HepG2 (cell line): ENCODE measurements around the gene INTS7. TPM values are rescaled to one million over a fixed set of nuclear protein-coding genes. Genes with fewer than 3 reads are reported as not detected.
A peak's percentile ranks its signal among the peaks of the same experiment; 100 is the strongest.

ENCODE experiments used
- ATAC-seq: fragments of 200-7000 bp; cut with Tn5 transposase; 3 replicates; pipeline ENCODE4 v1.9.1; 2020; ENCODE audit warnings: mild to moderate bottlenecking, moderate library complexity
- BruUV-seq: library from RNA; stranded (reverse); fragments of 400-500 nt; replicated peaks from 2 replicates; lab custom pipeline; 2021; lab: Mats Ljungman, UMichigan
- CTCF ChIA-PET: fragments of 300-600 bp; formaldehyde crosslinking; extraction: SDS; loops from one replicate; lab custom pipeline; 2021; ENCODE audit warnings: low total read pairs, inconsistent platforms, low intra/inter-chr PET ratio; lab: Yijun Ruan, JAX
- POLR2A ChIA-PET: fragments of 350-600 bp; sonication (Branson Sonifier 250); formaldehyde crosslinking; loops from one replicate; lab custom pipeline; 2020; ENCODE audit warnings: antibody characterized with exemption, inconsistent platforms; lab: Yijun Ruan, JAX
- DNase-seq: peaks from one replicate; pipeline ENCODE4 v3.0.0-alpha.2; 2015; ENCODE audit warnings: low spot score
- FAIRE-seq: peaks from 3 replicates; lab custom pipeline; 2011; peaks lifted over from hg19 to GRCh38; lab: Jason Lieb, UNC
- H2AFZ ChIP-seq: one replicate; pipeline ENCODE4 v1.6.1; 2011; ENCODE audit warnings: low read length, inconsistent platforms
- H3K27ac ChIP-seq: fragments of 300-600 bp; 3 replicates; pipeline ENCODE4 v1.8.0; 2011; ENCODE audit warnings: mixed run types, mild to moderate bottlenecking, mixed read lengths, low read length, inconsistent platforms; ENCODE audit not compliant: insufficient read depth; ENCODE audit errors: extremely low read length
- H3K27me3 ChIP-seq, 2 experiments: fragments of 200-600 bp in 1 of 2; 2 replicates in 1 of 2; 3 replicates in 1 of 2; pipeline versions ENCODE4 v1.6.0 to v1.8.0; 2011; ENCODE audit warnings: low read length in 2 of 2, mild to moderate bottlenecking in 2 of 2, moderate library complexity in 2 of 2, inconsistent platforms in 1 of 2; ENCODE audit not compliant: insufficient read depth in 2 of 2, control insufficient read depth in 1 of 2
- H3K36me3 ChIP-seq, 2 experiments: fragments of 200-600 bp in 1 of 2; replicated peaks in 1 of 2; 2 replicates in 1 of 2; 3 replicates in 1 of 2; pipeline versions ENCODE4 v1.5.1 to v1.8.0; 2011; ENCODE audit warnings: low read length in 2 of 2, inconsistent platforms in 1 of 2; ENCODE audit not compliant: insufficient read depth in 2 of 2, control insufficient read depth in 1 of 2
- H3K4me1 ChIP-seq: 2 replicates; pipeline ENCODE4 v1.5.1; 2012; ENCODE audit warnings: low read length, inconsistent platforms; ENCODE audit not compliant: insufficient read depth
- H3K4me2 ChIP-seq: 2 replicates; pipeline ENCODE4 v1.6.0; 2011; ENCODE audit warnings: low read depth, low read length, inconsistent platforms
- H3K4me3 ChIP-seq, 3 experiments: fragments of 200-600 bp in 1 of 3; sonication (generic), shearing (Covaris generic) in 1 of 3; replicated peaks in 1 of 3; 2 replicates each; pipeline ENCODE4 v1.5.1; 2011 to 2016; ENCODE audit warnings: low read length in 3 of 3, inconsistent platforms in 2 of 3, low read depth in 2 of 3, mild to moderate bottlenecking in 2 of 3, control low read depth in 1 of 3, mixed read lengths in 1 of 3; ENCODE audit not compliant: insufficient read depth in 1 of 3
- H3K79me2 ChIP-seq: one replicate; pipeline ENCODE4 v1.6.1; 2011; ENCODE audit warnings: low read length, inconsistent platforms; ENCODE audit not compliant: insufficient read depth
- H3K9ac ChIP-seq: 2 replicates; pipeline ENCODE4 v1.6.0; 2011; ENCODE audit warnings: mild to moderate bottlenecking, low read depth, low read length, inconsistent platforms; ENCODE audit not compliant: insufficient read depth
- H3K9me3 ChIP-seq: 2 replicates; pipeline ENCODE4 v1.5.1; 2012; ENCODE audit warnings: mild to moderate bottlenecking, low read length
- H4K20me1 ChIP-seq: 2 replicates; pipeline ENCODE4 v1.6.0; 2011; ENCODE audit warnings: inconsistent platforms, mild to moderate bottlenecking, low read length, moderate library complexity; ENCODE audit not compliant: insufficient read depth
- CEBPB ChIP-seq: IDR thresholded peaks from 2 replicates; pipeline ENCODE4 v1.6.1; 2011; ENCODE audit warnings: low read depth, low read length, improper control_type of control experiment, borderline replicate concordance
- EP300 ChIP-seq, 3 experiments: sonication (generic) in 1 of 3; formaldehyde crosslinking in 1 of 3; IDR thresholded peaks; 2 replicates each; pipeline versions ENCODE4 v1.5.1 to v1.6.1; 2011 to 2020; ENCODE audit warnings: low read depth in 2 of 3, low read length in 2 of 3, borderline replicate concordance in 1 of 3, improper control_type of control experiment in 1 of 3, mild to moderate bottlenecking in 1 of 3, missing genetic modification reagents in 1 of 3, moderate library complexity in 1 of 3
- HDAC1 ChIP-seq: sonication (generic); formaldehyde crosslinking; IDR thresholded peaks from 2 replicates; pipeline ENCODE4 v1.5.1; 2020; ENCODE audit warnings: mild to moderate bottlenecking, missing genetic modification reagents
- MEF2D ChIP-seq: sonication (generic); formaldehyde crosslinking; IDR thresholded peaks from 2 replicates; pipeline ENCODE4 v1.5.1; 2020; ENCODE audit warnings: mild to moderate bottlenecking, missing genetic modification reagents
- NONO ChIP-seq, 2 experiments: fragments of 450-650 bp in 1 of 2; sonication (generic) in 1 of 2; formaldehyde crosslinking in 1 of 2; IDR thresholded peaks in 1 of 2; conservative IDR thresholded peaks in 1 of 2; 2 replicates each; pipeline versions ENCODE4 v1.6.1 to v1.8.0; 2017 to 2022; ENCODE audit warnings: mild to moderate bottlenecking in 1 of 2, missing genetic modification reagents in 1 of 2, moderate library complexity in 1 of 2
- NR2F6 ChIP-seq, 2 experiments: IDR thresholded peaks; 2 replicates each; pipeline ENCODE4 v1.6.1; 2016; ENCODE audit warnings: antibody characterized with exemption in 1 of 2, mild to moderate bottlenecking in 1 of 2
- REPIN1 ChIP-seq: sonication (generic); formaldehyde crosslinking; IDR thresholded peaks from 2 replicates; pipeline ENCODE4 v1.8.0; 2022; ENCODE audit warnings: missing genetic modification reagents, low read depth, mild to moderate bottlenecking, borderline replicate concordance
- RXRA ChIP-seq: sonication (generic); formaldehyde crosslinking; IDR thresholded peaks from 2 replicates; pipeline ENCODE4 v1.5.1; 2020; ENCODE audit warnings: missing genetic modification reagents
- SOX6 ChIP-seq, 2 experiments: fragments of 450-650 bp in 1 of 2; sonication (generic) in 1 of 2; formaldehyde crosslinking in 1 of 2; IDR thresholded peaks; 2 replicates each; pipeline versions ENCODE4 v1.4.0 to v1.6.1; 2017 to 2020; ENCODE audit warnings: antibody characterized with exemption in 1 of 2, mild to moderate bottlenecking in 1 of 2, missing genetic modification reagents in 1 of 2
- TEAD3 ChIP-seq: optimal IDR thresholded peaks from 2 replicates; pipeline ENCODE3; 2016; ENCODE audit warnings: borderline replicate concordance
- ZBTB7A ChIP-seq: sonication (generic); formaldehyde crosslinking; IDR thresholded peaks from 2 replicates; pipeline ENCODE4 v1.8.0; 2022; ENCODE audit warnings: mild to moderate bottlenecking, missing genetic modification reagents
- ZBTB7B ChIP-seq: sonication (generic); formaldehyde crosslinking; IDR thresholded peaks from 2 replicates; pipeline ENCODE4 v1.4.0; 2020; ENCODE audit warnings: missing genetic modification reagents
- ZEB1 ChIP-seq: IDR thresholded peaks from 2 replicates; pipeline ENCODE4 v1.6.1; 2012; ENCODE audit warnings: mild to moderate bottlenecking, low read depth, inconsistent platforms; ENCODE audit not compliant: insufficient replicate concordance
- ZKSCAN1 ChIP-seq: fragments of 150-350 bp; IDR thresholded peaks from 2 replicates; pipeline ENCODE4 v1.6.1; 2014; ENCODE audit warnings: low read length
- ZNF496 ChIP-seq: sonication (generic); formaldehyde crosslinking; IDR thresholded peaks from 2 replicates; pipeline ENCODE4 v1.8.1; 2023; ENCODE audit warnings: mild to moderate bottlenecking, moderate library complexity, missing genetic modification reagents; ENCODE audit not compliant: insufficient replicate concordance
- WGBS: methylation state at CpG from one replicate; pipeline ENCODE4 v1.1.6; 2017; ENCODE audit warnings: low lambda C conversion rate; 5-methylcytosine and 5-hydroxymethylcytosine counted together
- in situ Hi-C: cut with HindIII; loops from 2 replicates; pipeline ENCODE4 v1.10.0; 2017; ENCODE audit warnings: low pct_unique_long_range_greater_than_20kb; ENCODE audit not compliant: extremely low pct_ligation_motif_present
- intact Hi-C: fragments of 100-400 bp; cut with micrococcal nuclease; formaldehyde crosslinking; loops from one replicate; pipeline ENCODE4 v1.10.0; 2022; ENCODE audit not compliant: unreplicated experiment
- polyA plus RNA-seq, 8 experiments: library from polyadenylated mRNA; depleted of rRNA in 3 of 8; stranded (reverse) in 7 of 8; unstranded in 1 of 8; fragments of >200 nt; fragmentation: Illumina TruSeq in 4 of 8; extraction: Trizol in 4 of 8; gene quantifications; 2 replicates each; pipeline versions ENCODE4 v1.2.1 to v1.2.3, GENCODE V29; 2011 to 2016; ENCODE audit warnings: low read depth in 4 of 8, missing spikeins in 1 of 8, mixed read lengths in 1 of 8; ENCODE audit not compliant: insufficient read depth in 1 of 8
- total RNA-seq, 5 experiments: library from RNA; depleted of rRNA; stranded (reverse); fragments of >200 nt; fragmentation: Illumina TruSeq; extraction: Trizol; gene quantifications; 2 replicates each; pipeline ENCODE4 v1.2.3, GENCODE V29; 2016; ENCODE audit warnings: low read depth in 1 of 5
- TF ChIP-seq, protein P1 (sequence below): sonication (generic); formaldehyde crosslinking; IDR thresholded peaks from 2 replicates; pipeline ENCODE4 v1.4.0; 2020; ENCODE audit warnings: missing genetic modification reagents
- TF ChIP-seq, protein P2 (sequence below): sonication (generic); formaldehyde crosslinking; IDR thresholded peaks from 2 replicates; pipeline ENCODE4 v1.8.1; 2022; ENCODE audit warnings: mild to moderate bottlenecking, missing genetic modification reagents
- TF ChIP-seq, protein P3 (sequence below): sonication (generic); formaldehyde crosslinking; IDR thresholded peaks from 2 replicates; pipeline ENCODE4 v1.4.0; 2020; ENCODE audit warnings: missing genetic modification reagents

The INTS7 gene
- total and polyA plus RNA-seq, 2 of the 13 experiments (the other 11 are each of a cell fraction or from before 2014, with no cell fraction given): 18.3 to 22.4 TPM

DNA sequence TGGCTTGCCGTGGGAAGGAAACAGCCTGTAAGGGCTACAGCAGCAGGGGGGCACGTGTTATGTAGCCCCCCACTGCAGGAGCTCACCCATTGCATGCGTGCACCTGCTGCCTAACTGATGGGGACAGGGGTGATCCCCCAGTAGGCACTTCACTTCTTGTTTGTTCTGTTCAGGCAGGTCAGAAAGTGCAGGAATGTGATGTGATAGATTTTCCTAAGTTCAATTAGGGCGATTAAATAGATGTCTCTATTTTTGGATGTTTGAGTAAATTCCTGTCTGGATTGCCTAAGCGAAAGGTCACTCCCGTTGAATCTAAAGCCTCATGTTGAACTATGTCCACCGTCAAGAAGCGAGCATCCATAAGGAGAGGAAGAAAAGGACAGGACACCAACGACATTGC lies 126.0 kb downstream of the INTS7 start:
- peak; percentile 74 for FAIRE-seq
- Histone ChIP-seq H3K9ac (no peak overlapping the region), H3K4me3 (peak overlapping the region in 1 of 3 experiments; percentile 18; a peak in 2 of 6 replicates), H3K4me1 (peaks cover 40% of the 10 kb centered on the region), H3K36me3 (no peaks in the 10 kb centered on the region), H3K27ac (peak overlapping the region; percentile 20), H3K79me2 (no peaks in the 10 kb centered on the region), H2AFZ (no peak overlapping the region), H3K9me3 (no peaks in the 10 kb centered on the region), H3K4me2 (peak overlapping the region; percentile 70), H3K27me3 (no peaks in the 10 kb centered on the region), H4K20me1 (no peaks in the 10 kb centered on the region)
- 2% methylated on average over 9 of the region's 9 CpGs for WGBS
- DNase-seq: peak; percentile 49
- no TSS peak for BruUV-seq
- POLR2A ChIA-PET: interaction anchor here (0.8 to 2.0 kb wide), 6 partner anchors 11 to 80 kb away, joined by 3 to 13 read pairs (median 6); no protein-coding TSS in a partner anchor
- in situ Hi-C loops: no loop called here
- ATAC-seq: peak; percentile 70
- intact Hi-C loops: no loop called here
- CTCF ChIA-PET: no interaction called here
- TF ChIP-seq RXRA (CRISPR knock-in tag) (0 out of 2 replicates have a peak, but pooled peaks have one; percentile 17), NR2F6 (IDR thresholded peaks at IDR 0.05) (0 out of 2 replicates have a peak, but pooled peaks have one; percentile 31), NR2F6 (CRISPR knock-in tag; IDR thresholded peaks at IDR 0.05) (peak; percentile 52; the same call in 1 of the 2 replicates), ZKSCAN1 (peak; percentile 71), HDAC1 (CRISPR knock-in tag) (0 out of 2 replicates have a peak, but pooled peaks have one; percentile 12), ZEB1 (no peak), SOX6 (IDR thresholded peaks at IDR 0.05) (no peak), SOX6 (CRISPR knock-in tag; IDR thresholded peaks at IDR 0.05) (peak; percentile 31), NONO (IDR thresholded peaks at IDR 0.05) (no peak), NONO (CRISPR knock-in tag; conservative IDR thresholded peaks at IDR 0.05) (no peak), ZNF496 (CRISPR knock-in tag) (no peak), EP300 (IDR thresholded peaks at IDR 0.05; ENCODE audit: low read depth in 2 of 2, low read length in 2 of 2) (peak in 1 of 2 experiments; percentile 70; a peak in 1 of 4 replicates), EP300 (CRISPR knock-in tag; IDR thresholded peaks at IDR 0.05; ENCODE audit: borderline replicate concordance) (no peak), CEBPB (peak; percentile 49; the same call in 1 of the 2 replicates), MEF2D (CRISPR knock-in tag) (peak; percentile 95), ZBTB7A (CRISPR knock-in tag) (peak; percentile 24; the same call in 1 of the 2 replicates), TEAD3 (CRISPR knock-in tag) (peak; percentile 79), REPIN1 (peak; percentile 47; the same call in 1 of the 2 replicates), ZBTB7B (CRISPR knock-in tag) (peak; percentile 62; the same call in 1 of the 2 replicates)
- TF ChIP-seq, protein P1, sequence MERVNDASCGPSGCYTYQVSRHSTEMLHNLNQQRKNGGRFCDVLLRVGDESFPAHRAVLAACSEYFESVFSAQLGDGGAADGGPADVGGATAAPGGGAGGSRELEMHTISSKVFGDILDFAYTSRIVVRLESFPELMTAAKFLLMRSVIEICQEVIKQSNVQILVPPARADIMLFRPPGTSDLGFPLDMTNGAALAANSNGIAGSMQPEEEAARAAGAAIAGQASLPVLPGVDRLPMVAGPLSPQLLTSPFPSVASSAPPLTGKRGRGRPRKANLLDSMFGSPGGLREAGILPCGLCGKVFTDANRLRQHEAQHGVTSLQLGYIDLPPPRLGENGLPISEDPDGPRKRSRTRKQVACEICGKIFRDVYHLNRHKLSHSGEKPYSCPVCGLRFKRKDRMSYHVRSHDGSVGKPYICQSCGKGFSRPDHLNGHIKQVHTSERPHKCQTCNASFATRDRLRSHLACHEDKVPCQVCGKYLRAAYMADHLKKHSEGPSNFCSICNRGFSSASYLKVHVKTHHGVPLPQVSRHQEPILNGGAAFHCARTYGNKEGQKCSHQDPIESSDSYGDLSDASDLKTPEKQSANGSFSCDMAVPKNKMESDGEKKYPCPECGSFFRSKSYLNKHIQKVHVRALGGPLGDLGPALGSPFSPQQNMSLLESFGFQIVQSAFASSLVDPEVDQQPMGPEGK (CRISPR knock-in tag): peak; percentile 85
- TF ChIP-seq, protein P2, sequence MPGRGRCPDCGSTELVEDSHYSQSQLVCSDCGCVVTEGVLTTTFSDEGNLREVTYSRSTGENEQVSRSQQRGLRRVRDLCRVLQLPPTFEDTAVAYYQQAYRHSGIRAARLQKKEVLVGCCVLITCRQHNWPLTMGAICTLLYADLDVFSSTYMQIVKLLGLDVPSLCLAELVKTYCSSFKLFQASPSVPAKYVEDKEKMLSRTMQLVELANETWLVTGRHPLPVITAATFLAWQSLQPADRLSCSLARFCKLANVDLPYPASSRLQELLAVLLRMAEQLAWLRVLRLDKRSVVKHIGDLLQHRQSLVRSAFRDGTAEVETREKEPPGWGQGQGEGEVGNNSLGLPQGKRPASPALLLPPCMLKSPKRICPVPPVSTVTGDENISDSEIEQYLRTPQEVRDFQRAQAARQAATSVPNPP: 0 out of 2 replicates have a peak, but pooled peaks have one; percentile 48
- TF ChIP-seq, protein P3, sequence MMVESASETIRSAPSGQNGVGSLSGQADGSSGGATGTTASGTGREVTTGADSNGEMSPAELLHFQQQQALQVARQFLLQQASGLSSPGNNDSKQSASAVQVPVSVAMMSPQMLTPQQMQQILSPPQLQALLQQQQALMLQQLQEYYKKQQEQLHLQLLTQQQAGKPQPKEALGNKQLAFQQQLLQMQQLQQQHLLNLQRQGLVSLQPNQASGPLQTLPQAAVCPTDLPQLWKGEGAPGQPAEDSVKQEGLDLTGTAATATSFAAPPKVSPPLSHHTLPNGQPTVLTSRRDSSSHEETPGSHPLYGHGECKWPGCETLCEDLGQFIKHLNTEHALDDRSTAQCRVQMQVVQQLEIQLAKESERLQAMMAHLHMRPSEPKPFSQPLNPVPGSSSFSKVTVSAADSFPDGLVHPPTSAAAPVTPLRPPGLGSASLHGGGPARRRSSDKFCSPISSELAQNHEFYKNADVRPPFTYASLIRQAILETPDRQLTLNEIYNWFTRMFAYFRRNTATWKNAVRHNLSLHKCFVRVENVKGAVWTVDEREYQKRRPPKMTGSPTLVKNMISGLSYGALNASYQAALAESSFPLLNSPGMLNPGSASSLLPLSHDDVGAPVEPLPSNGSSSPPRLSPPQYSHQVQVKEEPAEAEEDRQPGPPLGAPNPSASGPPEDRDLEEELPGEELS (CRISPR knock-in tag): no peak
